ENCODE measurements around the gene IGSF9B.

The IGSF9B gene

DNA sequence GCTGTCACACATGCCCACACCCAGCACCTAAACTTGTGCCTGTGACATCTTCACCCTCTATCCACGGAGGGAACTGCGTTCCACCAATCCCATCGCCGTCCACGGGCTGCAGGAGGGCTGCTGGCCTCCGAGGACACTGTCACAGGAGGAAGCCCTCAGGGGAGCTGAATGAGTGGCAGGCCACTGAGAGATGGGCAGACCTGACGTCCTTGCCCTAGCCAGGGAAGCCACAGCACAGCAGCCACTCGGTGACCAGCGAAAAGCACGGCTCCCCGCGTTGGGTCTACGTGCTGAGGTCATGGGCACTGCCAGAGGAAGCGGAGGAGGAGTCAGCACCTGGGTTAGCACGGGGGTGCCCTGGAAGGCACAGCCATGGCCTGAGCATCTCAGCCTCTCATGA is 50.5 kb downstream of the IGSF9B start:
- DNase-seq (ENCODE audit: low spot score) = no peak
- Histone ChIP-seq H3K27ac (no peak overlapping the region), H3K4me3 (no peak overlapping the region)
- no peak for TF ChIP-seq CTCF (IDR thresholded peaks at IDR 0.05)

DNA sequence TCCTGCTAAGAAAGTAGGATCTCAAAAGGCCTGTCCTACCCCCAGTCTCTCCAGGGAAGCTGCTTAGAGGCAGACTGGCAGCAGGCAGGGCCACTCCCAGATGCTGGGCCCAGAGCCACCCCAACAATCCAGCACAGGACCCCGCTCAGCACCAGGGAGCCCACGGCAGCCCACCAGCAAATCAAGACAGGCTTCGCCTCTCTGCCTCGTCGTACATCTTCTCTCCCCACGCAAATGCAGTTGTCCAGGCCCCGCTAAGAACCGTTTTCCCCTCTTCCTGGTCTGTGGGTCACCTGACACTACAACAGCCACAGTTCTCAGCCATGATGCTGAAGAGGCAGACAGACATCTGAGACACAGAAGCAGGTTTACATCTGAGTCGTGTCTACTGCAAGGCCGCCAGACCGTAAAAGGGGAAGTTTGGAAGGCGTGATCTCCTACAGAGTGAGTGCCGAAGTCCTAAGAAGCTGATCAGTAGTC is 51.1 kb downstream of the IGSF9B start:
- TF ChIP-seq CTCF (IDR thresholded peaks at IDR 0.05) = no peak
- no peak overlapping the region for H3K27ac ChIP-seq
- no peak overlapping the region for H3K4me3 ChIP-seq
- no peak for DNase-seq (ENCODE audit: low spot score)

DNA sequence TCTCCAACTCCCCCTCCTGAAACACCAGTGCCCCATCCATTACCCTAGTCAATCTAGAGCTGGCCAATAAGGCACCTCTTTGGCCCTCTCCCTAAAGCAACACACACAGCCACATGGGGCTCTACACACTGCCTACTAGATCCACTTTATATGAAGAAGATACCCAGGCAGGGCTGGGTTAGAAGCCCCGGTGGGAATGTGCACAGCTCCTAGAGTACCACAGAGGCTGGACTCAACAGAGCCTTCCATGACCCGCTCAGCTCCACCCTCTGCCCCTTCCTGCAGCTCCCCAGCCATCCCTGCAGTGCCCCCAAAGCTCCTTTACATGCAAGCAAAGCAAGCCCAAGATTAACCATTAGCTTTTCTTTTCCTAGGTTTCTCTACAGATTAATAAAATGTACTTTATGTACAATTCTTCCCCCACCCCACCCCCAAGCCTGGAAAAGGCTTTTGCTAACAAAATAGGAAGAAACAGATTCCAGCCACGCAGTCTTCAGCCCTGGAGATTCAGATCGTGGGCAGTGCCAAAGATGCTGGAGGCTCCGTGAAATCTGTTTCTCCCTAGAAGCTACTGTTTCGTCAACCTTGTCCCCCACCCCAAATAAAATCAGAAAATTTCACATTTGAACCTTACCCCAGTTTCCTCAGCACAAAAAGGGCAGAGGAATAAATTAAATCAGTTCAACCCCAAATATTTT is 51.8 kb downstream of the IGSF9B start:
- no peak for TF ChIP-seq CTCF (IDR thresholded peaks at IDR 0.05)
- Histone ChIP-seq H3K27ac (no peak overlapping the region), H3K4me3 (no peak overlapping the region)
- DNase-seq (ENCODE audit: low spot score) = no peak

DNA sequence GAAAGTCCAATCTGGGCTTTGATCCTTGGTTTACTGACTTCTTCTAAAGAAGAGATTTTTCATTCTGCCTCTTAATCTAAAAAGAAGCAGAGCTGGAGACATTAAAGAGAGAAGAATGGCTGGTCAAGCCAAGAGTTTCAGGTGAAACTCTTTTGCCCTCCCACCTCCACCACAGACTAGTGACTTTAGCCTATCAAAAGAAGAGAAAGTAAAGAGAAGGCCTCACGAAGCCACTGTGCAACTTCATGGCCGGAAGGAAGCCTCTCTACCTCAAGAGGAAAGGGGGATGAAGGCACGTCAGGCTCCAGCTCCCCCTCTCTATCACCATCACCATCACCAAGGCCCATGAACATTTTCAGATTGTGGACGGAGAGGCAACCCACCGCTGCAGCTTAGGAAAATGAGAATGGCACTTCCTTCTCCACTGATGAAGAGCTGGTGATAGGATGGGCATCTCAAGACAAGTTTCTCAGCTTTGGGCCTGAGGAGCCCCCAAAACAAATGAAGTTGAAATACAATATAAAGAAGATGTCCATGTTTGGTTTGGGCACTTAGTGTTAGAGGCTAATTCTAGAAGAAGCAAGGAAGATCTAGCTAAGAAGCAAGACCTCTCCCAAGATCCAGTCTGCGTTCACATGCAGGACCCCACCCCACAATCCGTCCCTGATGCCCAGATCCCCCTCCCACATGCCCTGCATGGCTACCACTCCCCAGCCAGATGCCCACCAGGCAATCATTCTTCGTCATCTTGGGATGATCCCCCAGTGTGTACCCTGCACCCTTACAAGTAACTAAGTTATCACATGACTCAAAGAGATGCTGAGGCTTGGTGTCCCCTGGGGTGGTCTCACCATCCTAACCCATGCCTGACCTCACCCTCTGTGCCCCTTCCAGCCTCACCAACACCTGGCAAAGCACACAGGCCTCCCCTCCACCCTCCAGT is 52.6 kb downstream of the IGSF9B start:
- DNase-seq (ENCODE audit: low spot score) = no peak
- Histone ChIP-seq H3K4me3 (no peak overlapping the region), H3K27ac (no peak overlapping the region)
- TF ChIP-seq CTCF (IDR thresholded peaks at IDR 0.05) = no peak

- no peak overlapping the region for H3K4me3 ChIP-seq
- no peak overlapping the region for H3K27ac ChIP-seq
- DNase-seq (ENCODE audit: low spot score) = no peak
- TF ChIP-seq CTCF (IDR thresholded peaks at IDR 0.05) = no peak
These were observed 53.7 kb downstream of the IGSF9B start for GRCh38 chr11:133903056-133903455.

GRCh38 chr11:133902506-133902905 is 54.3 kb downstream of the IGSF9B start:
- DNase-seq (ENCODE audit: low spot score) = no peak
- no peak overlapping the region for H3K4me3 ChIP-seq

More at GRCh38 chr11:133902506-133902905, 54.3 kb downstream of the IGSF9B start:
- TF ChIP-seq CTCF (IDR thresholded peaks at IDR 0.05) = no peak
- H3K27ac ChIP-seq = no peak overlapping the region
